GM18519 (cell line): ENCODE data around the gene MS4A10.

Source experiments
- ATAC-seq: cut with Tn5 transposase; IDR thresholded peaks from one replicate; pipeline ENCODE4 v1.9.1; 2021; ENCODE audit warnings: mild to moderate bottlenecking, moderate library complexity; ENCODE audit not compliant: unreplicated experiment, low FRiP score

Gene MS4A10

GRCh38 chr11:60847281-60847680 lies 62.1 kb downstream of the MS4A10 start:
- ATAC-seq = no peak

GRCh38 chr11:60847896-60848295 lies 62.8 kb downstream of the MS4A10 start:
- ATAC-seq = no peak

- no peak for ATAC-seq
Observed at GRCh38 chr11:60848714-60849151, 63.6 kb downstream of the MS4A10 start.

- no peak for ATAC-seq
Observed at GRCh38 chr11:60849641-60850520, 64.7 kb downstream of the MS4A10 start.
